ENCODE results near the gene DIAPH1. TPM values are rescaled to one million over a fixed set of nuclear protein-coding genes. Genes with fewer than 3 reads are reported as not detected.
A peak's percentile ranks its signal among the peaks of the same experiment; 100 is the strongest.

Gene DIAPH1
- total RNA-seq, 2 donors from 2014 or later = 104 to 106 TPM

DNA sequence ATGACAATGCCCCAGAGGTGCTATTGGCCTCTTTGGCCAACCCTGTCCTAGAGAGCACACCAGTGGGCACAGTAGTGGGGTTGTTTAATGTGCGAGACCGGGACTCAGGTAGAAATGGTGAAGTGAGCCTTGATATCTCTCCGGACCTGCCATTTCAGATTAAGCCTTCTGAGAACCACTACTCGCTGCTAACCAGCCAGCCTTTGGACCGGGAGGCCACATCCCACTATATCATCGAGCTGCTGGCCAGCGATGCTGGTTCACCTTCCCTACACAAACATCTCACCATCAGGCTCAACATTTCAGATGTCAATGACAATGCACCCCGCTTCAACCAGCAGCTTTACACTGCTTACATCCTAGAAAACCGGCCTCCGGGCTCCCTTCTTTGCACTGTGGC lies 128.5 kb downstream of the DIAPH1 start:
- Histone ChIP-seq H3K4me1 (ENCODE audit: control insufficient read depth, insufficient read depth, low read length) (peaks cover 14% of the 10 kb centered on the region), H3K27me3 (ENCODE audit: control insufficient read depth, insufficient read depth, low read length, poor library complexity, severe bottlenecking) (peaks cover 13% of the 10 kb centered on the region), H3K27ac (ENCODE audit: low read depth, low read length) (no peak overlapping the region), H3K36me3 (ENCODE audit: control insufficient read depth, insufficient read depth, low read length) (no peaks in the 10 kb centered on the region), H3K4me3 (ENCODE audit: low read length) (no peak overlapping the region), H3K9me3 (ENCODE audit: control insufficient read depth, low read length) (no peaks in the 10 kb centered on the region), H3K9ac (ENCODE audit: extremely low read depth, low read length, poor library complexity, severe bottlenecking) (no peak overlapping the region)
- H3K27me3 Mint-ChIP-seq (ENCODE audit: insufficient read depth) = peaks cover 91% of the 10 kb centered on the region
- peaks cover 16% of the 10 kb centered on the region for H3K4me1 Mint-ChIP-seq
- no peak overlapping the region for H3K27ac Mint-ChIP-seq
- H3K4me3 Mint-ChIP-seq = no peak overlapping the region
- peak; percentile 36 for DNase-seq
- H3K36me3 Mint-ChIP-seq (ENCODE audit: low read depth) = peaks cover 22% of the 10 kb centered on the region
- TF ChIP-seq, protein P1, sequence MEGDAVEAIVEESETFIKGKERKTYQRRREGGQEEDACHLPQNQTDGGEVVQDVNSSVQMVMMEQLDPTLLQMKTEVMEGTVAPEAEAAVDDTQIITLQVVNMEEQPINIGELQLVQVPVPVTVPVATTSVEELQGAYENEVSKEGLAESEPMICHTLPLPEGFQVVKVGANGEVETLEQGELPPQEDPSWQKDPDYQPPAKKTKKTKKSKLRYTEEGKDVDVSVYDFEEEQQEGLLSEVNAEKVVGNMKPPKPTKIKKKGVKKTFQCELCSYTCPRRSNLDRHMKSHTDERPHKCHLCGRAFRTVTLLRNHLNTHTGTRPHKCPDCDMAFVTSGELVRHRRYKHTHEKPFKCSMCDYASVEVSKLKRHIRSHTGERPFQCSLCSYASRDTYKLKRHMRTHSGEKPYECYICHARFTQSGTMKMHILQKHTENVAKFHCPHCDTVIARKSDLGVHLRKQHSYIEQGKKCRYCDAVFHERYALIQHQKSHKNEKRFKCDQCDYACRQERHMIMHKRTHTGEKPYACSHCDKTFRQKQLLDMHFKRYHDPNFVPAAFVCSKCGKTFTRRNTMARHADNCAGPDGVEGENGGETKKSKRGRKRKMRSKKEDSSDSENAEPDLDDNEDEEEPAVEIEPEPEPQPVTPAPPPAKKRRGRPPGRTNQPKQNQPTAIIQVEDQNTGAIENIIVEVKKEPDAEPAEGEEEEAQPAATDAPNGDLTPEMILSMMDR (conservative IDR thresholded peaks at IDR 0.05) = no peak
- H3K9me3 Mint-ChIP-seq = no peaks in the 10 kb centered on the region
- 93 to 98% methylated on average over 8 to 10 of the region's 10 CpGs for WGBS, 2 experiments (ENCODE audit: insufficient coverage in 1 of 2, insufficient read length in 1 of 2)

DNA sequence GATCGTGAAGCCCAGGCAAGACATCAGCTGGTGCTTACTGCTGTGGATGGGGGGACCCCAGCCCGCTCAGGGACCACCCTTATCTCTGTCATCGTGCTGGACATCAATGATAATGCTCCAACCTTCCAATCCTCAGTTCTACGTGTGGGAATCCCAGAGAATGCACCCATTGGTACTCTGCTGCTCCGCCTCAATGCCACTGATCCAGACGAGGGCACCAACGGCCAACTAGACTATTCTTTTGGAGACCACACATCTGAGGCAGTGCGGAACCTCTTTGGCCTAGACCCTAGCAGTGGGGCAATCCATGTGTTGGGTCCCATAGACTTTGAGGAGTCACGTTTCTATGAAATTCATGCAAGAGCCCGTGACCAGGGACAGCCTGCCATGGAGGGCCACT lies 129.0 kb downstream of the DIAPH1 start:
- peaks cover 19% of the 10 kb centered on the region for H3K4me1 Mint-ChIP-seq
- no peak overlapping the region for H3K9ac ChIP-seq (ENCODE audit: extremely low read depth, low read length, poor library complexity, severe bottlenecking)

DNA sequence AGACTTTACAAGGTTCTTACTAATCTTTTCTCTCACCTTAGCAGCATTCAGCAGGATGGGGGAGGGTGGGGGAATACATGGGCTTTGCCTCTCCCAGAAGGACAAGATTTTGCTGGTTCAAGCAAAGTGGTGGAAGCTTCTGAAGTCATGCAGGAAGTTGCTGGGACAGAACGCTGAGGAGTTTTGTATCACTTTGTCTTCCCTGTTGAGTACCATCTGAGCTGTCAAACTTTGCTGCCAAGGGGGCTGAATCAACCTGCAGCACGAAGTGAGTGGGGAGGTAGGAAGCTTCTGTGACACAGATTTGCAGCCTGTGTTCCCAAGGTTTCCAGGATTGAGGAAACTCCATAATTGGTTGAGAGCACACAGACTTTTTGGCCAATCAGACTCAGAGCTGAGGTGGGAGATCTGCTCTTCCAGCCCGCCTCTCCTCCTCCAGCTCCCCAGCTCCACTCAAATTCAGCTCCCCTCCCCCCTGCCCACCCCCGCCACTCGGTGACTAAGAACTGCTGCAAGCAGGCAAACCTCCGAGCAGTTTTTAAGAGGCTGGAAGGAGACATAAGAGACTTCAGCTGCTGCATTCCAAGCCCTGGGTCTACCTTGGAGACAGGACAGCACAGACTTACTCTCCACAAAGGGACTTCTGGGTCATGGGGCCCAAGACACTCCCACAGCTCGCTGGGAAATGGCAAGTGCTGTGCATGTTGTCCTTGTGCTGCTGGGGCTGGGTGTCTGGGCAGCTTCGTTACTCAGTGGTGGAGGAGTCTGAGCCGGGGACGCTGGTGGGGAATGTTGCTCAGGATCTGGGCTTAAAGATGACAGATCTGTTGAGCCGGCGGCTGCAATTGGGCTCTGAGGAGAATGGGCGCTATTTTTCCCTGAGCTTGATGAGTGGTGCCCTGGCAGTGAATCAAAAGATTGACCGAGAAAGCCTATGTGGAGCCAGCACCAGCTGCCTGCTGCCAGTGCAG lies 129.9 kb downstream of the DIAPH1 start, which contains the start of gene PCDHGC5:
Gene PCDHGC5, plus strand, starts transcription at position 491 of the 971 bp plus-strand sequence. Its CDS starts 160 bp downstream, at position 651.
- no peak within 1 kb of the TSS for H3K27ac ChIP-seq (ENCODE audit: low read depth, low read length)
- TF ChIP-seq, protein P1 (conservative IDR thresholded peaks at IDR 0.05) = no peak
- H3K4me3 ChIP-seq (ENCODE audit: low read length) = no peak within 1 kb of the TSS
- DNase-seq = peak; percentile 63
- H3K4me1 ChIP-seq (ENCODE audit: control insufficient read depth, insufficient read depth, low read length) = peaks cover 6% of the 10 kb centered on the region
- Mint-ChIP-seq H3K9me3 (no peaks in the 10 kb centered on the region), H3K27ac (no peak within 1 kb of the TSS), H3K27me3 (ENCODE audit: insufficient read depth) (peaks cover 88% of the 10 kb centered on the region), H3K4me1 (peaks cover 19% of the 10 kb centered on the region), H3K36me3 (ENCODE audit: low read depth) (peaks cover 22% of the 10 kb centered on the region), H3K4me3 (no peak within 1 kb of the TSS)
- peaks cover 14% of the 10 kb centered on the region for H3K27me3 ChIP-seq (ENCODE audit: control insufficient read depth, insufficient read depth, low read length, poor library complexity, severe bottlenecking)
- no peaks in the 10 kb centered on the region for H3K36me3 ChIP-seq (ENCODE audit: control insufficient read depth, insufficient read depth, low read length)
- WGBS, 2 experiments (ENCODE audit: insufficient coverage in 1 of 2, insufficient read length in 1 of 2) = 72 to 79% methylated on average over 11 to 14 of the region's 14 CpGs
- H3K9ac ChIP-seq (ENCODE audit: extremely low read depth, low read length, poor library complexity, severe bottlenecking) = no peak within 1 kb of the TSS
- H3K9me3 ChIP-seq (ENCODE audit: control insufficient read depth, low read length) = no peaks in the 10 kb centered on the region

More for the DNA sequence above, 129.0 kb downstream of the DIAPH1 start:
- no peaks in the 10 kb centered on the region for H3K36me3 ChIP-seq (ENCODE audit: control insufficient read depth, insufficient read depth, low read length)
- Mint-ChIP-seq H3K36me3 (ENCODE audit: low read depth) (peaks cover 22% of the 10 kb centered on the region), H3K9me3 (no peaks in the 10 kb centered on the region), H3K4me3 (no peak overlapping the region), H3K27ac (no peak overlapping the region), H3K27me3 (ENCODE audit: insufficient read depth) (peaks cover 95% of the 10 kb centered on the region)
- H3K9me3 ChIP-seq (ENCODE audit: control insufficient read depth, low read length) = no peaks in the 10 kb centered on the region
- peaks cover 12% of the 10 kb centered on the region for H3K4me1 ChIP-seq (ENCODE audit: control insufficient read depth, insufficient read depth, low read length)
- WGBS, 2 experiments (ENCODE audit: insufficient coverage in 1 of 2, insufficient read length in 1 of 2) = 91 to 96% methylated on average over 7 to 10 of the region's 10 CpGs
- H3K27me3 ChIP-seq (ENCODE audit: control insufficient read depth, insufficient read depth, low read length, poor library complexity, severe bottlenecking) = peaks cover 14% of the 10 kb centered on the region
- H3K27ac ChIP-seq (ENCODE audit: low read depth, low read length) = no peak overlapping the region
- DNase-seq = no peak
- TF ChIP-seq, protein P1 (conservative IDR thresholded peaks at IDR 0.05) = no peak
- H3K4me3 ChIP-seq (ENCODE audit: low read length) = no peak overlapping the region
